Endodermal cell (in vitro differentiated cells): ENCODE results near the gene ABLIM2. TPM values are rescaled to one million over a fixed set of nuclear protein-coding genes. Genes with fewer than 3 reads are reported as not detected.

Experiments used
- DNase-seq: peaks from one replicate; pipeline ENCODE4 v3.0.0-alpha.2; 2017
- H3K27ac ChIP-seq: 2 replicates; pipeline ENCODE4 v1.5.1; 2013; ENCODE audit warnings: mild to moderate bottlenecking, low read depth, low read length, moderate library complexity
- H3K27me3 ChIP-seq: 2 replicates; pipeline ENCODE4 v1.6.1; 2013; ENCODE audit warnings: mild to moderate bottlenecking, low read length, moderate library complexity; ENCODE audit not compliant: insufficient read depth, control insufficient read depth, poor library complexity, severe bottlenecking
- H3K36me3 ChIP-seq: 2 replicates; pipeline ENCODE4 v1.7.0; 2013; ENCODE audit warnings: mild to moderate bottlenecking, low read length, moderate library complexity; ENCODE audit not compliant: control insufficient read depth, insufficient read depth
- H3K4me1 ChIP-seq: one replicate; pipeline ENCODE4 v1.7.0; 2013; ENCODE audit warnings: low read length; ENCODE audit not compliant: control insufficient read depth, insufficient read depth
- H3K4me3 ChIP-seq: 2 replicates; pipeline ENCODE4 v1.5.1; 2013; ENCODE audit warnings: mild to moderate bottlenecking, low read length, moderate library complexity
- H3K9ac ChIP-seq: 2 replicates; pipeline ENCODE4 v1.6.1; 2013; ENCODE audit warnings: mild to moderate bottlenecking, low read length, moderate library complexity; ENCODE audit not compliant: poor library complexity, severe bottlenecking; ENCODE audit errors: extremely low read depth
- H3K9me3 ChIP-seq: 2 replicates; pipeline ENCODE4 v1.6.1; 2013; ENCODE audit warnings: mild to moderate bottlenecking, low read length, moderate library complexity; ENCODE audit not compliant: control insufficient read depth
- H3K27ac Mint-ChIP-seq: 2 replicates; pipeline ENCODE4 v1.8.0; 2020; ENCODE audit warnings: mixed read lengths
- H3K27me3 Mint-ChIP-seq: 2 replicates; pipeline ENCODE4 v1.8.0; 2021; ENCODE audit warnings: mild to moderate bottlenecking, mixed read lengths; ENCODE audit not compliant: insufficient read depth
- H3K36me3 Mint-ChIP-seq: 2 replicates; pipeline ENCODE4 v1.8.0; 2020; ENCODE audit warnings: low read depth, mixed read lengths
- H3K4me1 Mint-ChIP-seq: 2 replicates; pipeline ENCODE4 v1.8.0; 2020; ENCODE audit warnings: mixed read lengths
- H3K4me3 Mint-ChIP-seq: 2 replicates; pipeline ENCODE4 v1.8.0; 2020; ENCODE audit warnings: mild to moderate bottlenecking, moderate library complexity, mixed read lengths
- H3K9me3 Mint-ChIP-seq: 2 replicates; pipeline ENCODE4 v1.8.0; 2020; ENCODE audit warnings: mild to moderate bottlenecking, mixed read lengths
- CTCF ChIP-seq: fragments of 200-600 bp; sonication (generic); conservative IDR thresholded peaks from 2 replicates; pipeline ENCODE4 v1.5.0; 2021; ENCODE audit warnings: antibody characterized with exemption, mild to moderate bottlenecking
- WGBS, 2 experiments: methylation state at CpG; one replicate each; pipeline versions ENCODE4 v1.1.5 to v1.1.7; 2013; ENCODE audit warnings: missing lambda C conversion rate in 2 of 2, mixed read lengths in 1 of 2; ENCODE audit not compliant: insufficient coverage in 1 of 2, insufficient read length in 1 of 2; 5-methylcytosine and 5-hydroxymethylcytosine counted together
- total RNA-seq, 2 donors: library from RNA; stranded (reverse); fragmentation: NEBNext Ultra II Directional in 1 of 2; extraction: Animal tissue kit (Norgen Biotek cat#: 25700) in 1 of 2; gene quantifications; 2 replicates in 1 of 2; 3 replicates in 1 of 2; pipeline ENCODE4 v1.2.1, GENCODE V29; 2021

The ABLIM2 gene
- total RNA-seq, 2 donors from 2014 or later = 0.35 to 1.6 TPM

GRCh38 chr4:8159537-8160232, 1.1 kb upstream of the ABLIM2 start:
- no peaks in the 10 kb centered on the region for H3K9me3 ChIP-seq
- no peak for TF ChIP-seq CTCF
- H3K36me3 ChIP-seq = no peaks in the 10 kb centered on the region
- Mint-ChIP-seq H3K27me3 (peaks cover 52% of the 10 kb centered on the region), H3K9me3 (no peaks in the 10 kb centered on the region), H3K27ac (no peak overlapping the region), H3K4me1 (peaks cover 4% of the 10 kb centered on the region), H3K4me3 (peak overlapping the region; percentile 84), H3K36me3 (no peaks in the 10 kb centered on the region)
- H3K9ac ChIP-seq = no peak overlapping the region
- DNase-seq = peak; percentile 64
- H3K4me3 ChIP-seq = peak overlapping the region; percentile 88
- H3K27me3 ChIP-seq = peaks cover 48% of the 10 kb centered on the region
- no peak overlapping the region for H3K27ac ChIP-seq
- no peaks in the 10 kb centered on the region for H3K4me1 ChIP-seq
- WGBS, 2 experiments = 30 to 36% methylated on average over 11 to 13 of the region's 13 CpGs

DNA sequence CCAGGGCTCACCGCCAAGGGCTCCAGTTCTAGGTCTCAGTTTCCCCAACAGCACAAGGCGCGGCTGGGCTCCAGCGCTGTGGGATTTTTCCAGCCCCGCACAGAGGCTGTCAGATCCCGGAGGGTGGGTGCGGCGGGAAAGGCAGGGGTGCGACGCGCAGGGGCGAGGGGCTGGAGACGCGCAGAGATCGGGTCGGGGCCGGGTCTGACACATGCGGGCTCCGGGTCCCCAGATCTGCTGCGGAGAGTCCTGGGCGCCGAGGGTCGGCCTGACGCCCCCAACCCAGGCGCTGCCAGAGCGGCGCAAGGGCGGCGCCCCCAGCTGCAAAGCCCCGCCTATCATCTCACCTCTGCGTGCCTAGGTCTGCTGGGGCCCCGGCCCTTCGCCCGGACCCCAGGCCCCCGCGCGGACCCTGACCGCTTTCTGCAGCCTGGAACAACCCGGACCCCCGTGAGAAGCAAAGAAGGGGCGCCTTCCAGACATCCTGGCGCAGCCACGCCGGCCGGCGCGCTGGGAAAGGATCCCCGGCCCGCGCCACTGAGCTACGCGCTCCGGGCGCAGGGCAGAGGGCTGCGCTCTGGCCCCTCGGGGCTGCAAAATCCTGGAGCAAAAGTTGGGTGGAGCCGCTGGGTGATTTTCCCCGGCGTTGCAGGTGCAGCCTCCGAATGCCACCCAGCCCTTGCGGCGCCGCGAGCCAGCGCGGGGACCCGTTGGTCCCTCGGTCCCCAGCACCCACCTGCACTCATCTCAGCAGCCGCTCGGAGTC, 486 bp downstream of the ABLIM2 start:
- H3K4me3 Mint-ChIP-seq = peak overlapping the region; percentile 84
- no peaks in the 10 kb centered on the region for H3K36me3 Mint-ChIP-seq
- no peak for TF ChIP-seq CTCF
- no peaks in the 10 kb centered on the region for H3K9me3 Mint-ChIP-seq
- Histone ChIP-seq H3K4me3 (peak overlapping the region; percentile 75), H3K27ac (no peak overlapping the region), H3K4me1 (no peaks in the 10 kb centered on the region), H3K9me3 (no peaks in the 10 kb centered on the region), H3K9ac (no peak overlapping the region), H3K36me3 (no peaks in the 10 kb centered on the region), H3K27me3 (peaks cover 52% of the 10 kb centered on the region)
- 3 to 5% methylated on average over 22 to 70 of the region's 70 CpGs for WGBS, 2 experiments
- no peak for DNase-seq
- H3K4me1 Mint-ChIP-seq = peaks cover 4% of the 10 kb centered on the region
- H3K27ac Mint-ChIP-seq = no peak overlapping the region
- H3K27me3 Mint-ChIP-seq = peaks cover 55% of the 10 kb centered on the region

- no peaks in the 10 kb centered on the region for H3K4me1 ChIP-seq
- Mint-ChIP-seq H3K36me3 (no peaks in the 10 kb centered on the region), H3K4me1 (peaks cover 4% of the 10 kb centered on the region), H3K4me3 (peak overlapping the region; percentile 84), H3K27me3 (peaks cover 54% of the 10 kb centered on the region), H3K27ac (no peak overlapping the region), H3K9me3 (no peaks in the 10 kb centered on the region)
- H3K27me3 ChIP-seq = peaks cover 52% of the 10 kb centered on the region
- 58 to 60% methylated on average over 10 to 15 of the region's 15 CpGs for WGBS, 2 experiments
- H3K9me3 ChIP-seq = no peaks in the 10 kb centered on the region
- H3K27ac ChIP-seq = no peak overlapping the region
- TF ChIP-seq CTCF = no peak
- no peaks in the 10 kb centered on the region for H3K36me3 ChIP-seq
- no peak overlapping the region for H3K9ac ChIP-seq
- no peak overlapping the region for H3K4me3 ChIP-seq
- DNase-seq = no peak
Measured at GRCh38 chr4:8157496-8157895, 1.1 kb downstream of the ABLIM2 start.
